GM12878 (cell line): Measurements from ENCODE around the gene FBXO27.

Experiments
- GABPA ChIP-seq: IDR thresholded peaks from 2 replicates; pipeline ENCODE4 v1.6.1; 2014; ENCODE audit warnings: antibody characterized with exemption, low read depth, mild to moderate bottlenecking, inconsistent platforms
- YBX1 ChIP-seq: fragments of 450-650 bp; IDR thresholded peaks from 2 replicates; pipeline ENCODE4 v1.6.1; 2016; ENCODE audit warnings: antibody characterized with exemption
- TF ChIP-seq, protein P1 (sequence below): IDR thresholded peaks from 2 replicates; pipeline ENCODE4 v1.6.1; 2012; ENCODE audit warnings: mild to moderate bottlenecking, low read depth, low read length
- TF ChIP-seq, protein P2 (sequence below), 3 experiments: IDR thresholded peaks in 2 of 3; conservative IDR thresholded peaks in 1 of 3; 2 replicates each; pipeline ENCODE4 v1.5.1; 2011; ENCODE audit warnings: low read depth in 3 of 3, low read length in 3 of 3, mild to moderate bottlenecking in 3 of 3, control low read depth in 2 of 3, moderate library complexity in 2 of 3, inconsistent platforms in 1 of 3, mixed read lengths in 1 of 3; ENCODE audit not compliant: control insufficient read depth in 2 of 3, insufficient read depth in 1 of 3; ENCODE audit errors: extremely low read depth in 1 of 3

- TF ChIP-seq, protein P1, sequence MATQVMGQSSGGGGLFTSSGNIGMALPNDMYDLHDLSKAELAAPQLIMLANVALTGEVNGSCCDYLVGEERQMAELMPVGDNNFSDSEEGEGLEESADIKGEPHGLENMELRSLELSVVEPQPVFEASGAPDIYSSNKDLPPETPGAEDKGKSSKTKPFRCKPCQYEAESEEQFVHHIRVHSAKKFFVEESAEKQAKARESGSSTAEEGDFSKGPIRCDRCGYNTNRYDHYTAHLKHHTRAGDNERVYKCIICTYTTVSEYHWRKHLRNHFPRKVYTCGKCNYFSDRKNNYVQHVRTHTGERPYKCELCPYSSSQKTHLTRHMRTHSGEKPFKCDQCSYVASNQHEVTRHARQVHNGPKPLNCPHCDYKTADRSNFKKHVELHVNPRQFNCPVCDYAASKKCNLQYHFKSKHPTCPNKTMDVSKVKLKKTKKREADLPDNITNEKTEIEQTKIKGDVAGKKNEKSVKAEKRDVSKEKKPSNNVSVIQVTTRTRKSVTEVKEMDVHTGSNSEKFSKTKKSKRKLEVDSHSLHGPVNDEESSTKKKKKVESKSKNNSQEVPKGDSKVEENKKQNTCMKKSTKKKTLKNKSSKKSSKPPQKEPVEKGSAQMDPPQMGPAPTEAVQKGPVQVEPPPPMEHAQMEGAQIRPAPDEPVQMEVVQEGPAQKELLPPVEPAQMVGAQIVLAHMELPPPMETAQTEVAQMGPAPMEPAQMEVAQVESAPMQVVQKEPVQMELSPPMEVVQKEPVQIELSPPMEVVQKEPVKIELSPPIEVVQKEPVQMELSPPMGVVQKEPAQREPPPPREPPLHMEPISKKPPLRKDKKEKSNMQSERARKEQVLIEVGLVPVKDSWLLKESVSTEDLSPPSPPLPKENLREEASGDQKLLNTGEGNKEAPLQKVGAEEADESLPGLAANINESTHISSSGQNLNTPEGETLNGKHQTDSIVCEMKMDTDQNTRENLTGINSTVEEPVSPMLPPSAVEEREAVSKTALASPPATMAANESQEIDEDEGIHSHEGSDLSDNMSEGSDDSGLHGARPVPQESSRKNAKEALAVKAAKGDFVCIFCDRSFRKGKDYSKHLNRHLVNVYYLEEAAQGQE, result no peak
- TF ChIP-seq YBX1 (no peak), GABPA (no peak)
- TF ChIP-seq, protein P2, sequence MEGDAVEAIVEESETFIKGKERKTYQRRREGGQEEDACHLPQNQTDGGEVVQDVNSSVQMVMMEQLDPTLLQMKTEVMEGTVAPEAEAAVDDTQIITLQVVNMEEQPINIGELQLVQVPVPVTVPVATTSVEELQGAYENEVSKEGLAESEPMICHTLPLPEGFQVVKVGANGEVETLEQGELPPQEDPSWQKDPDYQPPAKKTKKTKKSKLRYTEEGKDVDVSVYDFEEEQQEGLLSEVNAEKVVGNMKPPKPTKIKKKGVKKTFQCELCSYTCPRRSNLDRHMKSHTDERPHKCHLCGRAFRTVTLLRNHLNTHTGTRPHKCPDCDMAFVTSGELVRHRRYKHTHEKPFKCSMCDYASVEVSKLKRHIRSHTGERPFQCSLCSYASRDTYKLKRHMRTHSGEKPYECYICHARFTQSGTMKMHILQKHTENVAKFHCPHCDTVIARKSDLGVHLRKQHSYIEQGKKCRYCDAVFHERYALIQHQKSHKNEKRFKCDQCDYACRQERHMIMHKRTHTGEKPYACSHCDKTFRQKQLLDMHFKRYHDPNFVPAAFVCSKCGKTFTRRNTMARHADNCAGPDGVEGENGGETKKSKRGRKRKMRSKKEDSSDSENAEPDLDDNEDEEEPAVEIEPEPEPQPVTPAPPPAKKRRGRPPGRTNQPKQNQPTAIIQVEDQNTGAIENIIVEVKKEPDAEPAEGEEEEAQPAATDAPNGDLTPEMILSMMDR (IDR thresholded peaks at IDR 0.05 in 2 of 3, conservative IDR thresholded peaks at IDR 0.05 in 1 of 3; ENCODE audit: control insufficient read depth in 2 of 3, extremely low read depth in 1 of 3, insufficient read depth in 1 of 3, low read depth in 3 of 3, low read length in 3 of 3), result no peak
Observed at GRCh38 chr19:39001041-39001440, 31.3 kb downstream of the FBXO27 start.
